ENCODE data around the gene SOCS1. TPM values are rescaled to one million over a fixed set of nuclear protein-coding genes. Genes with fewer than 3 reads are reported as not detected.
"Not testable (repeated sequence)": the region's sequence is repeated elsewhere in the genome, so short reads cannot be mapped to it uniquely, and the experiment has no call there.

Gene SOCS1
- total and polyA plus RNA-seq, 2 experiments from 2014 or later = 84.7 to 104 TPM

- TF ChIP-seq REST (IDR thresholded peaks at IDR 0.05; ENCODE audit: unreplicated experiment) (no peak), STAT1 (IDR thresholded peaks at IDR 0.05; ENCODE audit: unreplicated experiment) (no peak), ZNF331 (CRISPR knock-in tag; IDR thresholded peaks at IDR 0.05; ENCODE audit: low read depth) (no peak), EZH2phosphoT487 (IDR thresholded peaks at IDR 0.05; ENCODE audit: unreplicated experiment) (no peak), ZNF114 (CRISPR knock-in tag; IDR thresholded peaks at IDR 0.05) (no peak), ETS1 (IDR thresholded peaks at IDR 0.05) (no peak), EZH2 (IDR thresholded peaks at IDR 0.05; ENCODE audit: low read depth, unreplicated experiment) (no peak), POLR2AphosphoS5 (IDR thresholded peaks at IDR 0.05; ENCODE audit: low read depth) (no peak), CREB1 (CRISPR knock-in tag; IDR thresholded peaks at IDR 0.05; ENCODE audit: low read depth) (no peak), JUNB (IDR thresholded peaks at IDR 0.05; ENCODE audit: unreplicated experiment) (no peak), NANOG (IDR thresholded peaks at IDR 0.05; ENCODE audit: borderline replicate concordance) (no peak)
Observed at GRCh38 chr16:11224096-11224893, 31.7 kb downstream of the SOCS1 start (continued).

- H4K20me1 ChIP-seq (replicated peaks; ENCODE audit: insufficient read depth); DNase-seq (ENCODE audit: low spot score); H3K9me2 ChIP-seq (ENCODE audit: insufficient read depth); H3K4me1 ChIP-seq (ENCODE audit: insufficient read depth); H3K4me3 ChIP-seq; H2AFZ ChIP-seq; H3K4me3 Mint-ChIP-seq; H3K4me2 ChIP-seq; H3K79me2 ChIP-seq (replicated peaks; ENCODE audit: insufficient read depth); H3K27me3 Mint-ChIP-seq (ENCODE audit: insufficient read depth, low read depth, poor library complexity); H3K27me3 ChIP-seq (ENCODE audit: insufficient read depth); H3K27ac Mint-ChIP-seq; H3K36me3 ChIP-seq (ENCODE audit: insufficient read depth); ATAC-seq; H3F3A ChIP-seq (replicated peaks; ENCODE audit: low read depth); H3K4me1 Mint-ChIP-seq; H3K27ac ChIP-seq (ENCODE audit: low read depth): not testable (repeated sequence)
- Mint-ChIP-seq H3K36me3 (ENCODE audit: low read depth) (peaks cover 16% of the 10 kb centered on the region), H3K9me3 (peaks cover 35% of the 10 kb centered on the region)
Observed at GRCh38 chr16:11220507-11220906, 35.5 kb downstream of the SOCS1 start.
